IPS-18c (cell line): ENCODE data around the gene GLT8D1.

Source experiments
- H3K4me3 ChIP-seq: 2 replicates; pipeline ENCODE4 v1.7.0; 2013; ENCODE audit warnings: low read depth, mild to moderate bottlenecking, low read length, moderate library complexity; ENCODE audit not compliant: insufficient read depth
- H3K9me3 ChIP-seq: one replicate; pipeline ENCODE4 v1.6.1; 2013; ENCODE audit warnings: mild to moderate bottlenecking, low read length, moderate library complexity; ENCODE audit not compliant: control insufficient read depth, insufficient read depth

Gene GLT8D1

GRCh38 chr3:52715714-52716305, 10.2 kb upstream of the GLT8D1 start:
- no peak overlapping the region for H3K4me3 ChIP-seq
- H3K9me3 ChIP-seq, result no peaks in the 10 kb centered on the region

DNA sequence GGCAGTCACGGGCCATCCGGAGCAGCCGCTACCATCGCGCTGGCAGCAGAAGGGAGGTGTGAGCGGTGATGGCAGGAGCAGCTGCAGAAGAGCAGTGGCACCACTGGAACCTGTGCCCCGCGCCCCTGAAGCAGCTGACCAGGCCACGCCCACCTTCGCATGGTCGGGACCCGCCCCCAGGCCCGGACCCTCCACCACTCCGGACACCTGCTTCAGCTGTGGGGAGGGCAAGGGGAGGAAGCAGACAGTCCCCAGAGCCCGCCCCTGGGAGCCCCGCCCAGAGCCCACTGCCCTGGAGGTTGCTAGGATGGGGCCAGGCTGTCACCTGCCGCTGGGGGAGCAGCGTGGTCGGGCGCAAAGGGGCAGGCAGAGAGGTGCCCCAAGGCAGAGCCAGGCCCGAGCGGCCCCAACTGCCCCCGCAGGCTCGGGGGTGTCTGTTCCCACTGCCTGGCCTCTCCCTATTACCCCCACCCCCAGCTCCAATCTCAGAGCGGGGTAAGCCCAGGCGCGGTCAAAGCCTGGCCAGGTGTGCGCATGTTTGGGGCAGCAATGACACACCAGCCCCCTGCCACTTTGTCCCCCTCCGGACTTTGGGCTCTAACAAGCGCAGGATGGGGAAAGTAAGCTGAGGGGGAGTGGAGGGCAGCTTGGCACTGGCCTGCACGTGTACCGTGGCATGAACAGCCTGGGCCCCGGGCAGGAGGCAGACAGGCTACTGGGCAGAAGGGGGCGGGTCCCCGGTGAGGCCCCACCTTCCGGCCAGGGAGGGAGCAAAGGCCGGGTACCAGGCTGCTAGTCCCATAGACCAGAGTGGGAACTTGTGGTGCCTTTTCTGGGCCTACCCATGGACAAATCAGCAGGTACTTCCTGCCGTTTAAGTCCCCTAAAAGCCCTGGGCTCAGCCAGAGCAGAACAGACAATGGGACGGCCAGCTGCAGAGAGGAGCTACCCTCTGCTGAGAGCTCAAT, 9.0 kb upstream of the GLT8D1 start:
- H3K4me3 ChIP-seq, result peak overlapping the region; percentile 66
- no peaks in the 10 kb centered on the region for H3K9me3 ChIP-seq

DNA sequence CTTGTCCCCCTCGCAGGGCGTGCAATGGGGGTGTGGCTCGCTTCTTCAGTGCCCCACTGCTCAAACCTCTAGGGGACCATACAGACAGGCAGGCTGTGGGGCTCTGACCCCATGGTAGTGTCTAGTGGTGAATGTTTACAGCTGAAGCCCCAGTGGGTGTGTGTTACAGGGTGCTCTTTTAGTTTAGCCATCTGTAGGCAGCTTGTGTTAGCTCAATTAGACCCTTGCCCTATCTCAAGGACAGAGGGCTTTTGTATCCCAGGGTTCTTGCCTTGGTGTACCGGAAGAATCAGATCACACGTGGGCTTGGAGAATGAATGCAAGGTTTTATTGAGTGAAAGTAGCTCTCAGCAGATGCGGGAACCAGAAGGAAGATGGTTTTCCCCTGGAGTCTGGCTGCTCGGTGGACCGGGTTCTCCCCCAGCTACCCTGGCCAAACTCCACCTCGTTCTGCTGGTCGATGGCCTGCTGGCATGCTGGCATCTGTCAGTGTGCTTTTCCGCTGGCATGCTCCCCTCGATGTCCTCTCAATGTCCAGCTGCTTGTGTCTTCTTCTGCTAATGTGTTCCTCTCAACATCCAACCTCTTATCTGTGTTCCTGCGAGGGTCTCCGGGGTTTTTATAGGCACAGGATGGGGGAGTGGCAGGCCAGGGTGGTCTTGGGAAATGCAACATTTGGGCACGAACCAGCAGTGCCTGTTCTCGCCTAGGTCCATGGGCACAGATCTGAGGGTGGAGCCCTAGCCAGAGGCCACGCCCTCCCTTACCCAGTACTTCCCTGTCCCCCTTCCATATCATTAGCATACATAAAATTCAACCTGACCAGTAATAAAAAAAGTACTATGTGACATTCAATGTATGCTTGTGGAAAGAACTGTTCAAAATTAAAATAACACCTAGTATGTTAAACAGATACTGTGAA, 7.0 kb upstream of the GLT8D1 start:
- no peaks in the 10 kb centered on the region for H3K9me3 ChIP-seq
- H3K4me3 ChIP-seq, result no peak overlapping the region

GRCh38 chr3:52710512-52710911, 4.9 kb upstream of the GLT8D1 start:
- Histone ChIP-seq H3K9me3 (no peaks in the 10 kb centered on the region), H3K4me3 (no peak overlapping the region)

DNA sequence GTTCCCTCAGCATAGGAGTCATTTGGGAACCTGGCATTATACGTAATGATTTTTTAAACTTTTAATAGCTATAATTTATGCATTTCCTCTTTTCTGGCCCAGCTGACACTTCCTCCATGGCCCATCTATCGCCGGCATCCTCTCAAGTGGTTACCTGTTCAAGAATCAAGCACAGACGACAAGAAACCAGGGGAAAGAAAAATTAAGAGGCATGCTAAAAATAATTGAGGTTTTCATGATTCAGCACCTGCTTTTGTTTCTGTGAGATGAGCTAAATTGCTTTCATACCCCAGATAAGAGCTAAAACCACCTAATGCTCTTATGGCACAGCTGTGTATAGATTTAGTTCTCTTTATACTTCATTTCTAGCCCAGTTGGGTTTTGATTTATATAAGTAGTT, 2.0 kb upstream of the GLT8D1 start:
- Histone ChIP-seq H3K4me3 (no peak overlapping the region), H3K9me3 (no peaks in the 10 kb centered on the region)

GRCh38 chr3:52705438-52705687, 228 bp downstream of the GLT8D1 start:
- H3K4me3 ChIP-seq, result peak overlapping the region; percentile 98
- no peaks in the 10 kb centered on the region for H3K9me3 ChIP-seq

DNA sequence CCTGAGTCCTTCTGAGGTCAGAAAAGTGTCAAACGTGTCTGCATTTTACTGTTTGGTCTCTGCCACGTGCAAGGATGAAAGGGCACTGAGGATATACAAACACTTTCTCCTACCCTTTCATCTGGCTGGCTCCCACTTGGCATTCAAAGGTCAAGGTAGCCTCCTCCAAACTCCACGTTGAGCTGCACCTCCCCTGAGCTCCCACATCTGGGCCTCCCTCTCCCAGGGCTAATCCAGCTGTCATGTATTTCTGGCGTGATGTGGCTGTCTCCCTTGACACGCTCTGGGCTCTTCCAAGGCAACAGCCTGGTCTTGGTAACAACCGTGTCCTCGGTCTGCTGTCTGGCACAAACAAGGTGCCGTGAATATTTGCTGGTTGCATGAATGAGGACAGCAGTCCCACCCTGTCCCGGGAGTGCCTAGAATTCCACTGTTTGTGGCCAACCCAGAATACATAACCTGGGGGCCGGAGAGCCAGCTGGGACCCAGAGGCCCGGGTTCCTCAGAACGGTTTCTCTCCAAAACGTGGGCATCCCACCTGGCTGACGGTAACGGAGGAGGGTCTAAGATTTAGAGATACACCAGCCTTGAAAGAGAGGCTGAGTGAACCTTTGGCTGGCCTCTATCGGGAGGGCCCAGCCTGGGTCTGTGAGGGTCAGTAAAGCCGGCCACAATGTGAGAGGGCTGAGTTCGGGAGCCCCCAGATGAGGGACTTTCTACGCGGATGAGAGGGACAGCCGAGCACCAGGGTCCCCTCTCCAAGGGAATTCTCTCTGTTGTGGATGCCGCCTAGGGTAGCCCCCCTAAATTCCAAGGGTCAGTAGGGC, 767 bp downstream of the GLT8D1 start:
- Histone ChIP-seq H3K9me3 (no peaks in the 10 kb centered on the region), H3K4me3 (peak overlapping the region; percentile 98)

DNA sequence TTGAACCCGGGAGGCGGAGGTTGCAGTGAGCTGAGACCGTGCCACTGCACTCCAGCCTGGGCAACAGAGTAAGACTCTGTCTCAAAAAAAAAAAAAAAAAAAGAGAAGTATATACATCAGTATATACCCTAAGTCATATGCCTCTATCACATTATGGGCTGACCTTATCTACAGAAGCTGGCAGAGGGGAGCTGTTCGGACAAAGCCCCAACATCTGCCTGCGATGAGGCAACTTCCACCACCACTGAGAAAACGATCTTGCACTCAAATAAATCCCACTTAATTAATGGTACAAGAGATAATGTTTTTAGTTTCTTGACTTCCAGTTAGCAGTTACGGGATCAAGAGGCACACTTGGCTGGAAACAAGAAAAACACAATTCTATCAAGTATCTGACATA, 2.2 kb downstream of the GLT8D1 start:
- H3K9me3 ChIP-seq, result no peaks in the 10 kb centered on the region
- H3K4me3 ChIP-seq, result no peak overlapping the region

GRCh38 chr3:52697632-52697965, 8.0 kb downstream of the GLT8D1 start:
- H3K9me3 ChIP-seq, result no peaks in the 10 kb centered on the region
- H3K4me3 ChIP-seq, result no peak overlapping the region

- H3K4me3 ChIP-seq, result no peak overlapping the region
Observed at GRCh38 chr3:52696830-52697631, 8.6 kb downstream of the GLT8D1 start.

DNA sequence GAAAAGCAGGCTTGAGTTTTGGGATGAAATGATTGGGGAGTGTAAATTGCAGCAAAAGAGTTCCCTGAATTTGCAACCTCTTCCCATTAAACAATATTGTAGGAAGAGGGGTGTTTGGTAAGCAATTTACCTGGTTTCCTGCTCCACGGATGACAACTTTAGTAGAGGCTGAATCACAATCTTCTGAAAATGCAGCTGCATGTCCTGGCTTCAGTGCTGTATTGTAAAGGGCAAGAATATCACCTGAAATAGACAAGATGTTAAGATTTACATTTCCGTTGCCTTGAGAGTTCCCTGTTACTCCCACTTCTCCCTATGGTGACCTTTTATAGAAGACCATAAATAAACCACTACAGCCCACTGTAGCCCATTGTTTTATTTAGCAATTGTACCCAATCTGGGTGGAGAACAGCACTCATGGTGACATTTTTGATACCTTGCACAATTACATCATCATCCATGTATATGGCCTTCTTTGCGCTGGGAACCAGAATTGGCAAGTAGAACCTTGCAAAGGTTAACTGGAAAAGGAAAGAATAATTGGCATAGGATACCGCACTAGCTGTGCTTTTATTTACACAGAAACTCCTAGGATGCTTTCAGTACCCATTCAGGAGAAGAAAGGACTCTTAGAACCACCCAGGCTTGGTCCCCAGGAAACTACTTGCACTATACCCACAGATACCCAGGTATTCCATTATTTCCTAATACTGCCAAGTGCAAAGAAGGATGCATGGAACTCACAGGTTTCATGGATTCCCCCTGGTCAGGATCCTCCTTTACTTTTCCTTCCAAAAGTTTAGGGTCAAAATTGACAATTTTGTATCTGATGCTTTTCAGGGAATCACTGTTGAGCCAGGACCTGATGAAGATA, 9.6 kb downstream of the GLT8D1 start:
- no peaks in the 10 kb centered on the region for H3K9me3 ChIP-seq
- no peak overlapping the region for H3K4me3 ChIP-seq

More at GRCh38 chr3:52696830-52697631, 8.6 kb downstream of the GLT8D1 start:
- H3K9me3 ChIP-seq, result no peaks in the 10 kb centered on the region

- Histone ChIP-seq H3K9me3 (no peaks in the 10 kb centered on the region), H3K4me3 (no peak overlapping the region)
Observed at GRCh38 chr3:52694528-52695189, 10.9 kb downstream of the GLT8D1 start.

- no peaks in the 10 kb centered on the region for H3K9me3 ChIP-seq
- H3K4me3 ChIP-seq, result no peak overlapping the region
Observed at GRCh38 chr3:52693071-52693470, 12.5 kb downstream of the GLT8D1 start.

- Histone ChIP-seq H3K9me3 (no peaks in the 10 kb centered on the region), H3K4me3 (no peak overlapping the region)
Observed at GRCh38 chr3:52690560-52690959, 15.0 kb downstream of the GLT8D1 start.

DNA sequence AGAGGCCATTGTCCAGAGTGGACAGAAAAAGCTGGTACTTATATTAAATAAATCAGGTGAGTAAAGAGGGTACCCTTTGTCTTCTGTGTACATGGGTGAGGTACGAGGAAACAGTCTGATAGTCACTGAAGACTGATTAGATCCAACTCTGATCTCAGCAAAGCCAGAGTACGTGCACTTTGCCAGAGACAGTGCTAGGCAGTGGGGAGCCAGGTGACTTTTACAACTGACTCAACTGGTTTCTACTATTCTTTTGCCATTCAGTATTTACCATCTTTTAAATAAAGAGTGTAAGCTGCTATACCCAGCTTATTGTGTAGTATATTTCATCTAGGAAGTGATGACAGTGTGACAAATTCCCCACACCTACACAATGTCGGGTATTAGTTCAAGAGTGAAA, 16.4 kb downstream of the GLT8D1 start:
- no peak overlapping the region for H3K4me3 ChIP-seq
- H3K9me3 ChIP-seq, result no peaks in the 10 kb centered on the region
